ENCODE data around the gene CST7. TPM values are rescaled to one million over a fixed set of nuclear protein-coding genes. Genes with fewer than 3 reads are reported as not detected.

CST7 gene
- total RNA-seq, 1 experiment from 2014 or later, result not detected

DNA sequence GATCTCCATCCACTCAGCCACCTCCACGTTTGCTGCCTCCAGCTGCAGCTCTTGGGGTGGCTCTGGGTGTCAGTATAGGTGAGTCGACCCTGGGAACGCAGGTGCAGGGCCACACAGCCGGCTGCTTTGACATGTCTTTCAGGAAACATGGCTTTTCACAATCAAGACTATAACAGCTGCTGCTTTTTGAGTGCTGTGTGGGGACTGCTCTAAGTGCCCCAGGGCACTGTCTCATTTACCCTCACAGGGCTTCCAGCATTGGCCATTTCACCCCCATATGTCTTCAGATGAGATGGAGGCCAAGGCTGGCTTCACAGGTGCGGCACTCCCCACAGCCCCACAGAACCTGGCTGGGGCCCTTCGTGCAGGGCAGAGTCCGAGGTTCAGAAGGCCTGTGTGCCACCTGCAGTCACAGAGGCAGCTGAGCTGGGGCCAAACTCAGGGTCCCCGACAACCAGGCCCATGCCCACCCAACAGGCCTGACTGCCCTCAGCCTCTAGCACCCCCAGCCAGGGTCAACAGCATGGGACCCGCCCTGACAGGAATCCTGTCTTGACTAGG, 14.9 kb upstream of the CST7 start:
- CTCF ChIA-PET, result no interaction called here
- Histone ChIP-seq H4K20me1 (ENCODE audit: insufficient read depth) (no peaks in the 10 kb centered on the region), H2AFZ (ENCODE audit: low read depth, low read length, poor library complexity, severe bottlenecking) (no peak overlapping the region), H3K9ac (ENCODE audit: low read length) (no peak overlapping the region), H3K4me1 (ENCODE audit: control insufficient read depth in 1 of 2, insufficient read depth in 2 of 2, low read length in 2 of 2) (peaks cover 9 to 22% of the 10 kb centered on the region in 2 experiments), H3K4me3 (replicated peaks in 1 of 2; ENCODE audit: low read depth in 1 of 2, low read length in 2 of 2) (no peak overlapping the region), H3K9me3 (ENCODE audit: control insufficient read depth in 1 of 2, insufficient read depth in 1 of 2, low read depth in 1 of 2, low read length in 2 of 2) (no peaks in the 10 kb centered on the region), H3K27ac (ENCODE audit: low read depth, low read length) (no peak overlapping the region), H3K79me2 (ENCODE audit: insufficient read depth, low read length) (no peaks in the 10 kb centered on the region), H3K4me2 (ENCODE audit: low read length) (no peak overlapping the region), H3K9me2 (ENCODE audit: insufficient read depth) (no peaks in the 10 kb centered on the region), H3K36me3 (ENCODE audit: control insufficient read depth in 1 of 2, insufficient read depth in 2 of 2, low read length in 2 of 2) (no peaks in the 10 kb centered on the region), H3K27me3 (ENCODE audit: insufficient read depth, low read length) (no peaks in the 10 kb centered on the region)
- TF ChIP-seq EZH2phosphoT487 (IDR thresholded peaks at IDR 0.05; ENCODE audit: borderline replicate concordance) (no peak), ZFX (IDR thresholded peaks at IDR 0.05) (no peak), EZH2 (IDR thresholded peaks at IDR 0.05) (no peak), ELF1 (IDR thresholded peaks at IDR 0.05; ENCODE audit: borderline replicate concordance, low read depth) (no peak), RAD21 (IDR thresholded peaks at IDR 0.05; ENCODE audit: low read depth) (no peak), SP1 (IDR thresholded peaks at IDR 0.05; ENCODE audit: low read depth) (no peak), SRF (IDR thresholded peaks at IDR 0.05; ENCODE audit: low read depth) (no peak), POLR2AphosphoS5 (IDR thresholded peaks at IDR 0.05; ENCODE audit: low read depth, low read length) (no peak), FOSL1 (IDR thresholded peaks at IDR 0.05; ENCODE audit: low read depth) (no peak), POLR2A (IDR thresholded peaks at IDR 0.05; ENCODE audit: borderline replicate concordance, extremely low read depth, insufficient read depth, insufficient read length) (no peak), ZNF274 (IDR thresholded peaks at IDR 0.05; ENCODE audit: low read depth, low read length) (no peak), SIN3A (IDR thresholded peaks at IDR 0.05; ENCODE audit: low read depth) (no peak), TCF7L2 (IDR thresholded peaks at IDR 0.05; ENCODE audit: borderline replicate concordance, extremely low read depth, insufficient read depth, insufficient read length) (no peak), CBX3 (IDR thresholded peaks at IDR 0.05; ENCODE audit: low read depth) (no peak), CEBPB (IDR thresholded peaks at IDR 0.05; ENCODE audit: low read depth) (no peak), JUND (IDR thresholded peaks at IDR 0.05) (no peak), EGR1 (IDR thresholded peaks at IDR 0.05; ENCODE audit: low read depth) (no peak)
- TF ChIP-seq, protein P1, sequence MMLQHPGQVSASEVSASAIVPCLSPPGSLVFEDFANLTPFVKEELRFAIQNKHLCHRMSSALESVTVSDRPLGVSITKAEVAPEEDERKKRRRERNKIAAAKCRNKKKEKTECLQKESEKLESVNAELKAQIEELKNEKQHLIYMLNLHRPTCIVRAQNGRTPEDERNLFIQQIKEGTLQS (IDR thresholded peaks at IDR 0.05), result no peak
- TF ChIP-seq, protein P2, sequence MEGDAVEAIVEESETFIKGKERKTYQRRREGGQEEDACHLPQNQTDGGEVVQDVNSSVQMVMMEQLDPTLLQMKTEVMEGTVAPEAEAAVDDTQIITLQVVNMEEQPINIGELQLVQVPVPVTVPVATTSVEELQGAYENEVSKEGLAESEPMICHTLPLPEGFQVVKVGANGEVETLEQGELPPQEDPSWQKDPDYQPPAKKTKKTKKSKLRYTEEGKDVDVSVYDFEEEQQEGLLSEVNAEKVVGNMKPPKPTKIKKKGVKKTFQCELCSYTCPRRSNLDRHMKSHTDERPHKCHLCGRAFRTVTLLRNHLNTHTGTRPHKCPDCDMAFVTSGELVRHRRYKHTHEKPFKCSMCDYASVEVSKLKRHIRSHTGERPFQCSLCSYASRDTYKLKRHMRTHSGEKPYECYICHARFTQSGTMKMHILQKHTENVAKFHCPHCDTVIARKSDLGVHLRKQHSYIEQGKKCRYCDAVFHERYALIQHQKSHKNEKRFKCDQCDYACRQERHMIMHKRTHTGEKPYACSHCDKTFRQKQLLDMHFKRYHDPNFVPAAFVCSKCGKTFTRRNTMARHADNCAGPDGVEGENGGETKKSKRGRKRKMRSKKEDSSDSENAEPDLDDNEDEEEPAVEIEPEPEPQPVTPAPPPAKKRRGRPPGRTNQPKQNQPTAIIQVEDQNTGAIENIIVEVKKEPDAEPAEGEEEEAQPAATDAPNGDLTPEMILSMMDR (IDR thresholded peaks at IDR 0.05 in 2 of 3, conservative IDR thresholded peaks at IDR 0.05 in 1 of 3; ENCODE audit: borderline replicate concordance in 1 of 3, insufficient read depth in 1 of 3, low read depth in 2 of 3, low read length in 2 of 3), result no peak
- POLR2A ChIA-PET, result no interaction called here
- BruUV-seq (replicated peaks), result no TSS peak
- no peak for ATAC-seq
- RAD21 ChIA-PET (ENCODE audit: low non-redundant PET in 1 of 2, low total read pairs in 2 of 2, uncharacterized antibody in 2 of 2, unreplicated experiment in 2 of 2), result no interaction called here
- no peak for DNase-seq (ENCODE audit: low read depth, low spot score)
- intact Hi-C loops (cut with micrococcal nuclease), result no loop called here
